Osteoblast (primary cell): ENCODE data around the gene SLC28A1. TPM values are rescaled to one million over a fixed set of nuclear protein-coding genes. Genes with fewer than 3 reads are reported as not detected.

Experiments
- DNase-seq: peaks from one replicate; pipeline ENCODE4 v3.0.0; 2011; ENCODE audit warnings: low spot score, mixed read lengths; ENCODE audit not compliant: insufficient read length; ENCODE audit errors: missing footprints
- H2AFZ ChIP-seq: 2 replicates; pipeline ENCODE4 v1.6.0; 2011; ENCODE audit warnings: mild to moderate bottlenecking, low read length
- H3K27ac ChIP-seq: 2 replicates; pipeline ENCODE4 v1.5.1; 2011; ENCODE audit warnings: mild to moderate bottlenecking, low read depth, low read length, moderate library complexity
- H3K27me3 ChIP-seq: 2 replicates; pipeline ENCODE4 v1.6.0; 2012; ENCODE audit warnings: mild to moderate bottlenecking, control low read depth, inconsistent platforms, low read length, moderate library complexity; ENCODE audit not compliant: insufficient read depth
- H3K36me3 ChIP-seq: 2 replicates; pipeline ENCODE4 v1.5.1; 2011; ENCODE audit warnings: mild to moderate bottlenecking, low read length, control low read depth, moderate library complexity; ENCODE audit not compliant: insufficient read depth
- H3K4me1 ChIP-seq: 2 replicates; pipeline ENCODE4 v1.5.1; 2011; ENCODE audit warnings: mild to moderate bottlenecking, low read length, control low read depth, moderate library complexity; ENCODE audit not compliant: insufficient read depth
- H3K4me2 ChIP-seq: 2 replicates; pipeline ENCODE4 v1.6.0; 2011; ENCODE audit warnings: mild to moderate bottlenecking, low read length; ENCODE audit not compliant: insufficient read depth
- H3K4me3 ChIP-seq: fragments of 200-600 bp; sonication (generic); 3 replicates; pipeline ENCODE4 v1.5.1; 2012; ENCODE audit warnings: mild to moderate bottlenecking, low read length, inconsistent platforms; ENCODE audit not compliant: insufficient read depth
- H3K79me2 ChIP-seq: 2 replicates; pipeline ENCODE4 v1.6.0; 2012; ENCODE audit warnings: mild to moderate bottlenecking, low read length, control low read depth, inconsistent platforms; ENCODE audit not compliant: insufficient read depth
- H3K9me3 ChIP-seq: 2 replicates; pipeline ENCODE4 v1.5.1; 2011; ENCODE audit warnings: low read depth, low read length, control low read depth
- H4K20me1 ChIP-seq: 2 replicates; pipeline ENCODE4 v1.6.0; 2012; ENCODE audit warnings: mild to moderate bottlenecking, low read length, control low read depth; ENCODE audit not compliant: insufficient read depth
- total RNA-seq: library from RNA; depleted of rRNA; stranded (reverse); fragments of >200 nt; gene quantifications from 2 replicates; pipeline ENCODE4 v1.2.3, GENCODE V29; 2012
- TF ChIP-seq, protein P1 (sequence below): IDR thresholded peaks from 2 replicates; pipeline ENCODE4 v1.5.1; 2011; ENCODE audit warnings: mild to moderate bottlenecking, low read depth, low read length, moderate library complexity; ENCODE audit errors: extremely low read depth

SLC28A1 gene
- total RNA-seq: not detected in 2 replicates

- Histone ChIP-seq H2AFZ (no peak within 1 kb of the TSS), H3K9me3 (no peaks in the 10 kb centered on the region), H3K27ac (no peak within 1 kb of the TSS), H3K79me2 (no peaks in the 10 kb centered on the region), H3K27me3 (no peaks in the 10 kb centered on the region), H3K4me1 (no peaks in the 10 kb centered on the region), H3K36me3 (no peaks in the 10 kb centered on the region), H3K4me2 (no peak within 1 kb of the TSS), H3K4me3 (no peak within 1 kb of the TSS), H4K20me1 (no peaks in the 10 kb centered on the region)
- no peak for DNase-seq
- TF ChIP-seq, protein P1, sequence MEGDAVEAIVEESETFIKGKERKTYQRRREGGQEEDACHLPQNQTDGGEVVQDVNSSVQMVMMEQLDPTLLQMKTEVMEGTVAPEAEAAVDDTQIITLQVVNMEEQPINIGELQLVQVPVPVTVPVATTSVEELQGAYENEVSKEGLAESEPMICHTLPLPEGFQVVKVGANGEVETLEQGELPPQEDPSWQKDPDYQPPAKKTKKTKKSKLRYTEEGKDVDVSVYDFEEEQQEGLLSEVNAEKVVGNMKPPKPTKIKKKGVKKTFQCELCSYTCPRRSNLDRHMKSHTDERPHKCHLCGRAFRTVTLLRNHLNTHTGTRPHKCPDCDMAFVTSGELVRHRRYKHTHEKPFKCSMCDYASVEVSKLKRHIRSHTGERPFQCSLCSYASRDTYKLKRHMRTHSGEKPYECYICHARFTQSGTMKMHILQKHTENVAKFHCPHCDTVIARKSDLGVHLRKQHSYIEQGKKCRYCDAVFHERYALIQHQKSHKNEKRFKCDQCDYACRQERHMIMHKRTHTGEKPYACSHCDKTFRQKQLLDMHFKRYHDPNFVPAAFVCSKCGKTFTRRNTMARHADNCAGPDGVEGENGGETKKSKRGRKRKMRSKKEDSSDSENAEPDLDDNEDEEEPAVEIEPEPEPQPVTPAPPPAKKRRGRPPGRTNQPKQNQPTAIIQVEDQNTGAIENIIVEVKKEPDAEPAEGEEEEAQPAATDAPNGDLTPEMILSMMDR: no peak
These were observed at the start of gene SLC28A1 for GRCh38 chr15:84883916-84884781. SLC28A1 (plus strand) TSS chr15:84884662; CDS start chr15:84887761, 3,099 bp downstream.

GRCh38 chr15:84834969-84835368, 49.5 kb upstream of the SLC28A1 start:
- no peaks in the 10 kb centered on the region for H3K36me3 ChIP-seq
- no peak for DNase-seq
- no peak overlapping the region for H3K4me3 ChIP-seq
- H3K4me1 ChIP-seq: peaks cover 3% of the 10 kb centered on the region
- H3K27ac ChIP-seq: no peak overlapping the region
- no peaks in the 10 kb centered on the region for H3K9me3 ChIP-seq
- H3K79me2 ChIP-seq: no peaks in the 10 kb centered on the region
- TF ChIP-seq, protein P1: no peak
- peaks cover 9% of the 10 kb centered on the region for H3K27me3 ChIP-seq
- no peak overlapping the region for H2AFZ ChIP-seq
- H3K4me2 ChIP-seq: no peak overlapping the region
- no peaks in the 10 kb centered on the region for H4K20me1 ChIP-seq

GRCh38 chr15:84835661-84836337, 48.7 kb upstream of the SLC28A1 start:
- TF ChIP-seq, protein P1: no peak
- DNase-seq: no peak
- peaks cover 9% of the 10 kb centered on the region for H3K27me3 ChIP-seq
- no peaks in the 10 kb centered on the region for H3K9me3 ChIP-seq
- H3K79me2 ChIP-seq: no peaks in the 10 kb centered on the region
- no peak overlapping the region for H3K27ac ChIP-seq
- H3K4me3 ChIP-seq: no peak overlapping the region
- no peaks in the 10 kb centered on the region for H3K36me3 ChIP-seq
- no peaks in the 10 kb centered on the region for H4K20me1 ChIP-seq
- peaks cover 10% of the 10 kb centered on the region for H3K4me1 ChIP-seq
- no peak overlapping the region for H3K4me2 ChIP-seq
- H2AFZ ChIP-seq: no peak overlapping the region

GRCh38 chr15:84836844-84837243, 47.6 kb upstream of the SLC28A1 start:
- Histone ChIP-seq H2AFZ (no peak overlapping the region), H4K20me1 (no peaks in the 10 kb centered on the region), H3K27ac (no peak overlapping the region), H3K4me3 (no peak overlapping the region), H3K9me3 (no peaks in the 10 kb centered on the region), H3K79me2 (no peaks in the 10 kb centered on the region), H3K4me2 (no peak overlapping the region), H3K36me3 (no peaks in the 10 kb centered on the region), H3K4me1 (peaks cover 15% of the 10 kb centered on the region), H3K27me3 (peaks cover under 1% of the 10 kb centered on the region)
- DNase-seq: no peak
- TF ChIP-seq, protein P1: no peak
